IMR-90 (cell line): Measurements from ENCODE around the gene RNF2. TPM values are rescaled to one million over a fixed set of nuclear protein-coding genes. Genes with fewer than 3 reads are reported as not detected.

Experiments
- ATAC-seq: fragments of 200-7000 bp; cut with Tn5 transposase; 2 replicates; pipeline ENCODE4 v1.9.1; 2020; ENCODE audit warnings: low read depth, mild to moderate bottlenecking, moderate library complexity
- BruUV-seq: library from RNA; stranded (reverse); fragments of 400-500 nt; replicated peaks from 2 replicates; lab custom pipeline; 2021; lab: Mats Ljungman, UMichigan
- CTCF ChIA-PET: fragments of 300-600 bp; formaldehyde crosslinking; extraction: SDS; loops from one replicate; lab custom pipeline; 2021; ENCODE audit warnings: antibody characterized with exemption; lab: Yijun Ruan, JAX
- POLR2A ChIA-PET: fragments of 300-600 bp; sonication (Branson Sonifier 250); formaldehyde crosslinking; loops from one replicate; lab custom pipeline; 2022; ENCODE audit warnings: antibody characterized with exemption; ENCODE audit not compliant: unreplicated experiment; lab: Charles Lee
- DNase-seq: peaks from one replicate; pipeline ENCODE4 v3.0.0; 2013
- H2AFZ ChIP-seq: replicated peaks from 2 replicates; pipeline ENCODE3; 2013; ENCODE audit warnings: low read length, mild to moderate bottlenecking; ENCODE audit not compliant: poor library complexity
- H2AK5ac ChIP-seq: 2 replicates; pipeline ENCODE4 v1.6.1; 2013; ENCODE audit warnings: low read depth, low read length, inconsistent platforms
- H2AK9ac ChIP-seq: replicated peaks from 2 replicates; pipeline ENCODE3; 2013; ENCODE audit warnings: mild to moderate bottlenecking, low read depth, low read length, moderate library complexity; ENCODE audit not compliant: poor library complexity
- H2BK120ac ChIP-seq: 2 replicates; pipeline ENCODE4 v1.6.1; 2013; ENCODE audit warnings: low read depth, low read length, inconsistent platforms
- H2BK15ac ChIP-seq: 3 replicates; pipeline ENCODE4 v1.6.1; 2013; ENCODE audit warnings: low read depth, low read length, inconsistent platforms
- H2BK20ac ChIP-seq: 2 replicates; pipeline ENCODE4 v1.6.1; 2013; ENCODE audit warnings: low read depth, mild to moderate bottlenecking, inconsistent platforms, low read length, moderate library complexity
- H2BK5ac ChIP-seq: 2 replicates; pipeline ENCODE4 v1.6.1; 2013; ENCODE audit warnings: mild to moderate bottlenecking, low read depth, low read length, inconsistent platforms; ENCODE audit not compliant: poor library complexity, severe bottlenecking
- H3K14ac ChIP-seq: replicated peaks from 2 replicates; pipeline ENCODE4 v1.6.1; 2013; ENCODE audit warnings: low read depth, low read length, inconsistent platforms
- H3K18ac ChIP-seq: 2 replicates; pipeline ENCODE4 v1.6.1; 2013; ENCODE audit warnings: low read depth, low read length, control low read depth
- H3K23ac ChIP-seq: 2 replicates; pipeline ENCODE4 v1.6.1; 2013; ENCODE audit warnings: low read depth, low read length, inconsistent platforms
- H3K27ac ChIP-seq: 2 replicates; pipeline ENCODE4 v1.5.1; 2013; ENCODE audit warnings: mild to moderate bottlenecking, control low read depth, low read length; ENCODE audit not compliant: insufficient read depth
- H3K27me3 ChIP-seq: 2 replicates; pipeline ENCODE4 v1.6.1; 2013; ENCODE audit warnings: low read length; ENCODE audit not compliant: control insufficient read depth, insufficient read depth
- H3K36me3 ChIP-seq: 2 replicates; pipeline ENCODE4 v1.6.1; 2013; ENCODE audit warnings: low read length, mixed read lengths; ENCODE audit not compliant: control insufficient read depth, insufficient read depth
- H3K4ac ChIP-seq: 2 replicates; pipeline ENCODE4 v1.6.1; 2013; ENCODE audit warnings: low read depth, low read length, inconsistent platforms
- H3K4me1 ChIP-seq: 2 replicates; pipeline ENCODE4 v1.6.1; 2013; ENCODE audit warnings: low read length, mixed read lengths; ENCODE audit not compliant: control insufficient read depth, insufficient read depth
- H3K4me2 ChIP-seq: 2 replicates; pipeline ENCODE4 v1.6.1; 2013; ENCODE audit warnings: low read depth, mild to moderate bottlenecking, control low read depth, low read length, moderate library complexity
- H3K4me3 ChIP-seq: 2 replicates; pipeline ENCODE4 v1.5.1; 2013; ENCODE audit warnings: low read depth, mild to moderate bottlenecking, control low read depth, low read length, moderate library complexity; ENCODE audit not compliant: insufficient read depth
- H3K56ac ChIP-seq: 2 replicates; pipeline ENCODE4 v1.6.1; 2013; ENCODE audit warnings: low read length, inconsistent platforms; ENCODE audit not compliant: insufficient read depth; ENCODE audit errors: extremely low read depth
- H3K79me1 ChIP-seq, 2 experiments: 2 replicates each; pipeline ENCODE4 v1.6.1; 2013; ENCODE audit warnings: low read length in 2 of 2, inconsistent platforms in 1 of 2, low read depth in 1 of 2
- H3K9ac ChIP-seq: 2 replicates; pipeline ENCODE4 v1.6.1; 2013; ENCODE audit warnings: low read depth, low read length, control low read depth
- H3K9me1 ChIP-seq: 2 replicates; pipeline ENCODE4 v1.6.1; 2013; ENCODE audit warnings: low read length, inconsistent platforms; ENCODE audit not compliant: insufficient read depth
- H3K9me3 ChIP-seq: 2 replicates; pipeline ENCODE4 v1.6.1; 2013; ENCODE audit warnings: low read length; ENCODE audit not compliant: control insufficient read depth, insufficient read depth
- H4K20me1 ChIP-seq: 2 replicates; pipeline ENCODE4 v1.6.1; 2013; ENCODE audit warnings: low read length, inconsistent platforms; ENCODE audit not compliant: insufficient read depth
- H4K5ac ChIP-seq: 2 replicates; pipeline ENCODE4 v1.6.1; 2013; ENCODE audit warnings: mild to moderate bottlenecking, low read depth, low read length, control low read depth
- H4K8ac ChIP-seq, 2 experiments: 2 replicates each; pipeline ENCODE4 v1.6.1; 2013; ENCODE audit warnings: low read depth in 2 of 2, low read length in 2 of 2, control low read depth in 1 of 2, inconsistent platforms in 1 of 2
- H4K91ac ChIP-seq: 2 replicates; pipeline ENCODE4 v1.6.1; 2013; ENCODE audit warnings: low read depth, low read length, inconsistent platforms; ENCODE audit not compliant: insufficient read depth
- CHD1 ChIP-seq: IDR thresholded peaks from 2 replicates; pipeline ENCODE4 v1.6.1; 2012; ENCODE audit warnings: low read depth, low read length, improper control_type of control experiment
- RCOR1 ChIP-seq: IDR thresholded peaks from 2 replicates; pipeline ENCODE4 v1.6.1; 2012; ENCODE audit warnings: mild to moderate bottlenecking, low read length, improper control_type of control experiment; ENCODE audit not compliant: insufficient replicate concordance
- RFX5 ChIP-seq: IDR thresholded peaks from 2 replicates; pipeline ENCODE4 v1.8.0; 2012; ENCODE audit warnings: low read depth, mild to moderate bottlenecking, low read length, moderate library complexity
- WGBS, 2 experiments: methylation state at CpG; one replicate each; pipeline versions ENCODE4 v1.1.5 to v1.1.7; 2013; ENCODE audit warnings: missing lambda C conversion rate in 2 of 2; ENCODE audit not compliant: insufficient read length in 1 of 2; ENCODE audit errors: extremely low coverage in 2 of 2; 5-methylcytosine and 5-hydroxymethylcytosine counted together
- dilution Hi-C: fragments of 300-500 bp; cut with HindIII; formaldehyde crosslinking; loops from one replicate; pipeline ENCODE4 v1.14.3; 2018; ENCODE audit warnings: low sequenced_read_pairs; ENCODE audit not compliant: unreplicated experiment
- in situ Hi-C: fragments of 300-500 bp; cut with MboI; formaldehyde crosslinking; loops from 3 replicates; pipeline ENCODE4 v1.14.3; 2019; ENCODE audit warnings: low sequenced_read_pairs, inconsistent platforms, mixed read lengths
- intact Hi-C: fragments of 100-400 bp; cut with micrococcal nuclease; formaldehyde crosslinking; loops from 2 replicates; pipeline ENCODE4 v1.10.0; 2022
- polyA plus RNA-seq, 3 experiments: library from polyadenylated mRNA; depleted of rRNA; stranded (reverse); fragments of >200 nt; gene quantifications; 2 replicates each; pipeline ENCODE4 v1.2.3, GENCODE V29; 2012; ENCODE audit warnings: low replicate concordance in 1 of 3
- total RNA-seq: library from RNA; depleted of rRNA; stranded (reverse); fragments of >200 nt; gene quantifications from 2 replicates; pipeline ENCODE4 v1.2.3, GENCODE V29; 2012

RNF2 gene
- total and polyA plus RNA-seq, 2 of the 4 experiments (the other 2 are of a cell fraction): 22.6 to 48.8 TPM

GRCh38 chr1:185062710-185063370 is 17.5 kb downstream of the RNF2 start:
- Histone ChIP-seq H2BK120ac (no peak overlapping the region), H2AFZ (no peak overlapping the region), H3K23ac (no peak overlapping the region), H3K18ac (no peak overlapping the region), H3K4me3 (no peak overlapping the region), H4K5ac (no peak overlapping the region), H3K9me3 (0 out of 2 replicates have a peak, but pooled peaks cover 2% of the 10 kb centered on the region), H3K4me2 (no peak overlapping the region), H3K56ac (no peak overlapping the region), H4K8ac (no peak overlapping the region), H4K20me1 (peaks cover 19% of the 10 kb centered on the region; the same call in 1 of the 2 replicates), H4K91ac (no peak overlapping the region), H2BK20ac (no peak overlapping the region), H3K27me3 (no peaks in the 10 kb centered on the region), H2BK5ac (no peak overlapping the region), H3K27ac (no peak overlapping the region), H3K9ac (no peak overlapping the region), H3K9me1 (no peaks in the 10 kb centered on the region), H3K4ac (no peak overlapping the region), H3K4me1 (no peaks in the 10 kb centered on the region; the same call in 1 of the 2 replicates), H3K36me3 (no peaks in the 10 kb centered on the region), H2AK9ac (no peak overlapping the region), H2BK15ac (no peak overlapping the region), H3K79me1 (peaks cover 36 to 57% of the 10 kb centered on the region in 2 experiments), H3K14ac (no peak overlapping the region), H2AK5ac (no peak overlapping the region)
- no TSS peak for BruUV-seq
- peak; percentile 14; the same call in 1 of the 2 replicates for ATAC-seq
- ChIA-PET CTCF (interaction anchor here (0.9 to 1.4 kb wide), 2 partner anchors 14 to 107 kb away, joined by 4 to 5 read pairs; no protein-coding TSS in a partner anchor), POLR2A (no interaction called here)
- in situ Hi-C loops (no loop called here), intact Hi-C loops (no loop called here), dilution Hi-C loops (no loop called here)
- DNase-seq: peak; percentile 68
- no CpG with 5 or more reads among the region's 1 CpG for WGBS, 2 experiments
- no peak for TF ChIP-seq RFX5
- no peak for TF ChIP-seq CHD1
- TF ChIP-seq RCOR1: no peak
